Natural killer cell treated with Interleukin-12 subunit alpha and Interleukin-12 subunit beta and Interleukin-15 and Interleukin-18, amount 100 ng/mL, for 72 hours (primary cell): ENCODE results near the gene FAM227A. TPM values are rescaled to one million over a fixed set of nuclear protein-coding genes. Genes with fewer than 3 reads are reported as not detected.
A peak's percentile ranks its signal among the peaks of the same experiment; 100 is the strongest.

Experiments
- ATAC-seq, 2 donors: fragments of 150-1000 bp; cut with Tn5 transposase in 1 of 2; sonication (Bioruptor Pico), chemical (Tn5 transposase) in 1 of 2; 2 replicates each; pipeline ENCODE4 v1.10.0; 2021
- DNase-seq: peaks from one replicate; pipeline ENCODE4 v3.0.0; 2022; ENCODE audit warnings: low spot score
- H3K27ac Mint-ChIP-seq, 2 donors: 1 replicate in 1 of 2; 2 replicates in 1 of 2; pipeline ENCODE4 v1.8.0; 2022; ENCODE audit warnings: mixed read lengths in 2 of 2, mild to moderate bottlenecking in 1 of 2, moderate library complexity in 1 of 2
- H3K27me3 Mint-ChIP-seq, 2 donors: 1 replicate in 1 of 2; 2 replicates in 1 of 2; pipeline ENCODE4 v1.8.0; 2022; ENCODE audit warnings: mixed read lengths in 2 of 2
- H3K36me3 Mint-ChIP-seq: one replicate; pipeline ENCODE4 v1.8.0; 2022; ENCODE audit warnings: mixed read lengths
- H3K4me1 Mint-ChIP-seq, 2 donors: 1 replicate in 1 of 2; 2 replicates in 1 of 2; pipeline ENCODE4 v1.8.0; 2022; ENCODE audit warnings: low read depth in 2 of 2, mixed read lengths in 2 of 2, mild to moderate bottlenecking in 1 of 2
- H3K4me3 Mint-ChIP-seq: one replicate; pipeline ENCODE4 v1.8.0; 2022; ENCODE audit warnings: mixed read lengths
- H3K9me3 Mint-ChIP-seq: 2 replicates; pipeline ENCODE4 v1.8.0; 2022; ENCODE audit warnings: mixed read lengths
- total RNA-seq, 2 donors: library from RNA; stranded (reverse); gene quantifications; one replicate each; pipeline ENCODE4 v1.2.3, GENCODE V29; 2022

Gene FAM227A
- total RNA-seq, 2 donors from 2014 or later, result 0.59 TPM; not detected in 1

GRCh38 chr22:38569181-38569971 lies 86.8 kb downstream of the FAM227A start:
- no peaks in the 10 kb centered on the region for H3K9me3 Mint-ChIP-seq
- H3K27me3 Mint-ChIP-seq, result no peaks in the 10 kb centered on the region
- ATAC-seq (no peak), DNase-seq (no peak)
- no peaks in the 10 kb centered on the region for H3K36me3 Mint-ChIP-seq
- H3K4me3 Mint-ChIP-seq, result peak overlapping the region; percentile 99
- peak overlapping the region; percentile 84 to 92 for H3K27ac Mint-ChIP-seq
- H3K4me1 Mint-ChIP-seq, result peaks cover 14 to 24% of the 10 kb centered on the region in 2 donors

DNA sequence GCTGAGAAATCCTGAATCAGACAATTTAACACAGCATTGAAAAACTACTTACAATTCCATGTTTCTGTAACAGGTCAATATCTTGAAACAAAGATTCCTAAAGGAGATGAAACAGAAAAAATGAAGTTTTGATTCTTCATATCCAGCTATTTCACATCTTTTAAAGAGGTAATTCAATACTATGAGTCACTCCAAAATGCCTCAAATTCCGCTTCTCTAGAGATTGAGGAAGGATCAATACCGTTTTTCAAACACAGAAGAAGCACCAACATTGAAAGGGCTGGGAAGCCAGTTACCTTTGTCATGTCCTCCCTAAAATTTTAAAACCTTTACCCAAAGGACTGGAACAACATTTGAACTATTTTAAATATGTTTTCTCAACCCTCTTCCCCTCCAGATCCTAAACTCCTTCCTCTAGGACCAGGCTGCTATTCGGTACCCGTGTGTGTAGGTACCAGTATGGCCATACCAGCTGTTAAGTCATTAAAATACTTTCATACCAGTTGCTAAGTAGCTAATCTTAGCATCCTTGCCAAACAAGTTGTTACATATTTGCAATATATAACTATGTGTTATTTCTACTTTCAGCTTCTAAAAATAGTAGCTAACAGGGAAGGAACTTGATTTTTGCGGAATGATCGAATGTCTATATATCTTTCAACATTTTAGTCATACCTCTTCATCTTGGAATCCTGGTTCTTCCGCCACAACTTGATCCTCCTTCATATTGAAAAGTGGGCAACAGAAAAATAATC lies 88.5 kb downstream of the FAM227A start:
- DNase-seq (no peak), ATAC-seq (no peak)
- Mint-ChIP-seq H3K27me3 (no peaks in the 10 kb centered on the region), H3K4me3 (no peak overlapping the region), H3K4me1 (peaks cover 14 to 24% of the 10 kb centered on the region in 2 donors), H3K9me3 (no peaks in the 10 kb centered on the region), H3K36me3 (no peaks in the 10 kb centered on the region), H3K27ac (peak overlapping the region in 1 of 2 donors; percentile 92)

DNA sequence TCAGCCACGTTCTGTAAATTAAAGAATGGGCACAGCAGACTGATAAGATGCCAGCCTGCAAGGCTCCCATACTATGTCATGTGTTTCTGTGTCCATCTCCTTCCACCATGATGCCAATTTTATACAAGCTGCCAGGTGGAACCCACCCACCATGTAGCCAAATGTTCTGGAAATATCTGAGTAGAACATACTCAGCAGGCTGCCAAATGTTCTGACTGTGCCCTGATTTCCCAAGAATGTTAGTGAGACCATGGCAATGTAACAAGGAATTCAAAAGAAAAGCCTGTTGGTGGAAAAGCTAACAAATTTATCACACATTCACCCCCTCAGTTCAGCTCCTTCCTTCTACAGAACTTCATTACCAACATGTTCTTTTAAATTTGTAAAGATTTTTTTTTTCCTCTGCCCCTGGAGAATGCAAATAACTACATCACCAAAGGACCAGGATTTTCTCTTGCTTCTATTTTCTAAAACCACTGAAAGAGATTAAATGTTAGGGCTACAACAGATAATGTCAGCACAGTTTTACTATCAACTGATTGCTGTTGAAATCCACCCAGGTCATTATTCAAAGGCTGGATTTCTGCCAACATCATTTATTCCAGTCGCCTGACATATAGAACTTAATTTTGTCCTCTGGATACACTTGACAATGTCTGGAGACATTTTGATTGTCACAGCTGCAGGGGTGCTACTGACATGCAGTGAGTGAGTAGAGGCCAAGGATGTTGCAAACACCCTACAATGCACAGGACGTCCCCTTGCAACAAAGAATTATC lies 89.3 kb downstream of the FAM227A start:
- H3K4me1 Mint-ChIP-seq, result peaks cover 14 to 24% of the 10 kb centered on the region in 2 donors
- no peak overlapping the region for H3K27ac Mint-ChIP-seq
- H3K27me3 Mint-ChIP-seq, result no peaks in the 10 kb centered on the region
- no peak overlapping the region for H3K4me3 Mint-ChIP-seq
- DNase-seq (no peak), ATAC-seq (no peak)
- no peaks in the 10 kb centered on the region for H3K36me3 Mint-ChIP-seq
- H3K9me3 Mint-ChIP-seq, result no peaks in the 10 kb centered on the region

- Mint-ChIP-seq H3K27ac (peak overlapping the region in 1 of 2 donors; percentile 32), H3K9me3 (no peaks in the 10 kb centered on the region), H3K27me3 (no peaks in the 10 kb centered on the region), H3K4me3 (no peak overlapping the region), H3K36me3 (no peaks in the 10 kb centered on the region), H3K4me1 (peaks cover 5 to 12% of the 10 kb centered on the region in 2 donors)
- DNase-seq (no peak), ATAC-seq (no peak)
Observed at GRCh38 chr22:38565441-38565840, 90.8 kb downstream of the FAM227A start.

DNA sequence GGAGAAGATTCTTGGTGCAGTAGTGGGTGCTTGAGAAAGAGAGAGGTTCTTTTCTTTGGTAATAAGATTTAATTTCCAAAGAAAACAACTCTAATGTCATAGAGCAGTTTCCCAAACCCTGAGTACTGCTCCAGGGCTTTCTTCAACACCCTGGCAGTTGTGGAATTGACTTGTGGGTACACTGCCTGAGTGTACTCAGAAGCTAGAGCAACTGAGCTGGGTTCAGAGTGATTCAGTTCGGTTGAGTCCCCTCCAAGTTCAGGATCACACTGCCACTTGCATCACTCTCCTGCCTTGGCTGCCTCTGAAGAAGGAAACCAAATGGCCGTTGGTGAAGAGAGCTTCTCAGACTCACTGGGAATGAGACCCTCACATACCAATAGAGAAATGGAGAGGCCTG lies 91.5 kb downstream of the FAM227A start:
- Mint-ChIP-seq H3K36me3 (no peaks in the 10 kb centered on the region), H3K4me1 (peaks cover 2 to 9% of the 10 kb centered on the region in 2 donors), H3K9me3 (no peaks in the 10 kb centered on the region), H3K27ac (no peak overlapping the region), H3K4me3 (no peak overlapping the region), H3K27me3 (no peaks in the 10 kb centered on the region)
- ATAC-seq (no peak), DNase-seq (no peak)

- no peak overlapping the region for H3K4me3 Mint-ChIP-seq
- DNase-seq (no peak), ATAC-seq (no peak)
- no peaks in the 10 kb centered on the region for H3K36me3 Mint-ChIP-seq
- no peaks in the 10 kb centered on the region for H3K9me3 Mint-ChIP-seq
- no peak overlapping the region for H3K27ac Mint-ChIP-seq
- no peaks in the 10 kb centered on the region for H3K4me1 Mint-ChIP-seq
- H3K27me3 Mint-ChIP-seq, result no peaks in the 10 kb centered on the region
Observed at GRCh38 chr22:38554281-38554680, 101.9 kb downstream of the FAM227A start.

GRCh38 chr22:38549101-38549894 lies 106.9 kb downstream of the FAM227A start:
- Mint-ChIP-seq H3K27ac (no peak overlapping the region), H3K9me3 (no peaks in the 10 kb centered on the region), H3K27me3 (no peaks in the 10 kb centered on the region)

DNA sequence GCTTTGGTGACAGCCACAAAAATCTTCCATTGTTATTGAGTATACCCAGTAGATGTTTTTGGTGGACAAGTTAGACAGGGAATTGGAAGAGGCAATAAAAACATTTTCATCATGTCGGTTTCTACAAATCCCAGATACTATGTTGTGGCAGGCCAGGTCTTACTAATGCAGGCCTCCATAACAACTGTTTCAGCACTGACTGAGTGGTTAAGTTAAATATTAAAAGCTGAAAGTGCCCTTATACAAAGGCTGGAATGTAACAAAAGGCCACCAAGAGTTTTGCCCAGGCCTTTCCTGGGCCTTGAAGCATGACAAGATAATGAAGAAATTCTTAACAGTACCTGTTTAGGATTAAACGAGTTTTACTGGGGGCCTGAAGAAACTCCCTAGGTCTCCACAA lies 115.5 kb downstream of the FAM227A start:
- H3K27me3 Mint-ChIP-seq, result no peaks in the 10 kb centered on the region
- peaks cover 4% of the 10 kb centered on the region for H3K9me3 Mint-ChIP-seq
- peaks cover 21% of the 10 kb centered on the region for H3K36me3 Mint-ChIP-seq
- no peak overlapping the region for H3K4me3 Mint-ChIP-seq
- no peak for DNase-seq
- no peak overlapping the region for H3K27ac Mint-ChIP-seq
- ATAC-seq, result no peak
- H3K4me1 Mint-ChIP-seq, result no peaks in the 10 kb centered on the region

More at GRCh38 chr22:38549101-38549894, 106.9 kb downstream of the FAM227A start:
- Mint-ChIP-seq H3K36me3 (peaks cover 1% of the 10 kb centered on the region), H3K4me1 (no peaks in the 10 kb centered on the region), H3K4me3 (no peak overlapping the region)
- DNase-seq (no peak), ATAC-seq (no peak)

DNA sequence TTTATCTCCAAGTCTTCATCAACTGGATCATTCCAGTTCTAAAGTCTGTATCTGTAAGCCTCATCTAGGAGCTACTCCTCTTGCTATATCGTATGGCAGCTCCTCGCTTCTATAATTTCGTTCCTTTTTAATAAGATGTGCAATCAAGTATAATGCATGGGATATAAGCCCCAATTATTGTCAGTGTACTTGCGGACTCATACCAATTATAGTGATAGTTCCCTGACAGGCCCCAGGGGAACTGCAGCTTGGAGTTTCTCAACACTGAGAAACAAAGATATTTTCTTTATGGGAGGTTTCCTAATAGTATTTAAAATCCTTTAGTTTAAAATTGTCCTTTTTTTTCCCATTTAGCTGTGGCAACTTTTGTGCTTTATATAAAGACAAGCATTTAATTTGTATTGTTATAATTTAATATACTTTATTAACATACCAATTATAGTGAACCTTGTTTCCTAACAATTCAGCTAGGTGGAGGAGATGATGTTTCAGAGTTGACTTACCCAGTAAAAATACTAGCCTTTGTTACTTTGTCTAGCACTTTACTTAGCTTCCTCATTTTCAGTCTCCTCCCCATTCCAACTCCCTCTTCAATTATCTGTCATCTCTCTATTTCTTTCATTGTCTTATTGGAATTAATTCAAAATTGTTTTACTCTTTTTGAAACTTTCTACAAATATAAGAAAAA lies 124.8 kb downstream of the FAM227A start:
- H3K4me1 Mint-ChIP-seq, result peaks cover 4 to 6% of the 10 kb centered on the region in 2 donors
- H3K27me3 Mint-ChIP-seq, result no peaks in the 10 kb centered on the region
- no peaks in the 10 kb centered on the region for H3K9me3 Mint-ChIP-seq
- DNase-seq (no peak), ATAC-seq (no peak)
- H3K4me3 Mint-ChIP-seq, result peak overlapping the region; percentile 59
- H3K27ac Mint-ChIP-seq, result peak overlapping the region; percentile 76 to 83
- H3K36me3 Mint-ChIP-seq, result no peaks in the 10 kb centered on the region

Other genes with a start within 250 kb of the FAM227A start
- not detected for gene KCNJ4, start 201.2 kb downstream of the FAM227A start, total RNA-seq
- under 1 TPM; 0.26 to 0.92 TPM for gene KDELR3, start 188.3 kb downstream of the FAM227A start, total RNA-seq
- gene DDX17, start 150.1 kb downstream of the FAM227A start, total RNA-seq, result 100 to 1,000 TPM; 368 to 422 TPM
- 10 to 100 TPM in 1 of 2 donors, 1 to 10 TPM in 1; 4.6 to 11.5 TPM for gene DMC1, start 86.2 kb downstream of the FAM227A start, total RNA-seq
- gene CBY1, start 246 bp upstream of the FAM227A start, total RNA-seq, result 10 to 100 TPM in 1 of 2 donors, 1 to 10 TPM in 1; 8.7 to 12.4 TPM
- 100 to 1,000 TPM; 109 to 153 TPM for gene TOMM22, start 25.6 kb upstream of the FAM227A start, total RNA-seq
- gene JOSD1, start 44.6 kb upstream of the FAM227A start, total RNA-seq, result 10 to 100 TPM; 53.6 to 62.3 TPM
- 100 to 1,000 TPM; 135 to 192 TPM for gene GTPBP1, start 49.6 kb upstream of the FAM227A start, total RNA-seq
- gene SUN2, start 99.6 kb upstream of the FAM227A start, total RNA-seq, result 100 to 1,000 TPM; 203 to 215 TPM
- gene DNAL4, start 137.8 kb upstream of the FAM227A start, total RNA-seq, result 10 to 100 TPM in 1 of 2 donors, 1 to 10 TPM in 1; 9.0 to 11.0 TPM
- 1 to 10 TPM; 1.3 to 1.5 TPM for gene NPTXR, start 187.6 kb upstream of the FAM227A start, total RNA-seq
- 100 to 1,000 TPM in 1 of 2 donors, 10 to 100 TPM in 1; 95.2 to 137 TPM for gene CBX6, start 215.8 kb upstream of the FAM227A start, total RNA-seq